Measurements from ENCODE around the gene REC114.
A peak's percentile ranks its signal among the peaks of the same experiment; 100 is the strongest.

The REC114 gene

GRCh38 chr15:73560501-73561117 is 117.6 kb downstream of the REC114 start:
- H3K4me1 Mint-ChIP-seq: peaks cover 12% of the 10 kb centered on the region
- TF ChIP-seq CTCF (IDR thresholded peaks at IDR 0.05; ENCODE audit: unreplicated experiment in 3 of 3): peak; percentile 60 to 74 (median 62)
- no peaks in the 10 kb centered on the region for H3K27me3 Mint-ChIP-seq (ENCODE audit: low read depth)
- no peaks in the 10 kb centered on the region for H3K9me3 Mint-ChIP-seq
- H3K4me3 Mint-ChIP-seq: no peak overlapping the region
- peak overlapping the region; percentile 26 to 68 (median 63) for H3K27ac Mint-ChIP-seq
- H3K36me3 Mint-ChIP-seq (ENCODE audit: low read depth): peaks cover 49% of the 10 kb centered on the region

GRCh38 chr15:73564255-73564654 is 121.3 kb downstream of the REC114 start:
- H3K27me3 Mint-ChIP-seq (ENCODE audit: low read depth): no peaks in the 10 kb centered on the region
- H3K27ac Mint-ChIP-seq: peak overlapping the region in 2 of 3 experiments; percentile 19 to 28
- peak in 1 of 3 experiments; percentile 30 for TF ChIP-seq CTCF (IDR thresholded peaks at IDR 0.05; ENCODE audit: unreplicated experiment in 3 of 3)
- no peak overlapping the region for H3K4me3 Mint-ChIP-seq
- peaks cover 39% of the 10 kb centered on the region for H3K36me3 Mint-ChIP-seq (ENCODE audit: low read depth)
- no peaks in the 10 kb centered on the region for H3K9me3 Mint-ChIP-seq
- H3K4me1 Mint-ChIP-seq: peaks cover 23% of the 10 kb centered on the region

- H3K36me3 Mint-ChIP-seq (ENCODE audit: low read depth): peaks cover 54% of the 10 kb centered on the region
- no peak for TF ChIP-seq CTCF (IDR thresholded peaks at IDR 0.05; ENCODE audit: unreplicated experiment in 3 of 3)
- H3K4me3 Mint-ChIP-seq: no peak overlapping the region
- peaks cover 31% of the 10 kb centered on the region for H3K4me1 Mint-ChIP-seq
- H3K9me3 Mint-ChIP-seq: no peaks in the 10 kb centered on the region
- no peak overlapping the region for H3K27ac Mint-ChIP-seq
- no peaks in the 10 kb centered on the region for H3K27me3 Mint-ChIP-seq (ENCODE audit: low read depth)
Measured at GRCh38 chr15:73567020-73567419, 124.1 kb downstream of the REC114 start.

- Mint-ChIP-seq H3K27me3 (ENCODE audit: low read depth) (no peaks in the 10 kb centered on the region), H3K4me1 (peaks cover 32% of the 10 kb centered on the region), H3K9me3 (no peaks in the 10 kb centered on the region), H3K4me3 (no peak overlapping the region), H3K36me3 (ENCODE audit: low read depth) (peaks cover 52% of the 10 kb centered on the region), H3K27ac (peak overlapping the region in 2 of 3 experiments; percentile 45 to 68)
- TF ChIP-seq CTCF (IDR thresholded peaks at IDR 0.05; ENCODE audit: unreplicated experiment in 3 of 3): no peak
Measured at GRCh38 chr15:73568564-73569280, 125.8 kb downstream of the REC114 start.

- Mint-ChIP-seq H3K4me1 (peaks cover 32% of the 10 kb centered on the region), H3K27me3 (ENCODE audit: low read depth) (no peaks in the 10 kb centered on the region), H3K36me3 (ENCODE audit: low read depth) (peaks cover 55% of the 10 kb centered on the region), H3K9me3 (no peaks in the 10 kb centered on the region), H3K4me3 (no peak overlapping the region), H3K27ac (peak overlapping the region in 1 of 3 experiments; percentile 45)
- no peak for TF ChIP-seq CTCF (IDR thresholded peaks at IDR 0.05; ENCODE audit: unreplicated experiment in 3 of 3)
Measured at GRCh38 chr15:73569361-73569760, 126.4 kb downstream of the REC114 start.

Data from nephron (organoid).